ENCODE data around the gene GON4L. TPM values are rescaled to one million over a fixed set of nuclear protein-coding genes. Genes with fewer than 3 reads are reported as not detected.
"Not testable (repeated sequence)": the region's sequence is repeated elsewhere in the genome, so short reads cannot be mapped to it uniquely, and the experiment has no call there.

Gene GON4L
- total RNA-seq, 1 donor from 2014 or later: 89.5 TPM

GRCh38 chr1:155725142-155725541 is 131.9 kb downstream of the GON4L start:
- H3K4me3 Mint-ChIP-seq: no peak overlapping the region
- H3K9me3 Mint-ChIP-seq: no peaks in the 10 kb centered on the region
- no peak overlapping the region for H3K27ac Mint-ChIP-seq
- H3K36me3 Mint-ChIP-seq (ENCODE audit: low read depth): peaks cover 46% of the 10 kb centered on the region
- H3K27me3 Mint-ChIP-seq: no peaks in the 10 kb centered on the region
- no peaks in the 10 kb centered on the region for H3K4me1 Mint-ChIP-seq
- intact Hi-C loops (cut with micrococcal nuclease): no loop called here
- POLR2A ChIA-PET: no interaction called here
- DNase-seq (no peak), ATAC-seq (ENCODE audit: low read depth) (no peak)
- TF ChIP-seq, protein P1, sequence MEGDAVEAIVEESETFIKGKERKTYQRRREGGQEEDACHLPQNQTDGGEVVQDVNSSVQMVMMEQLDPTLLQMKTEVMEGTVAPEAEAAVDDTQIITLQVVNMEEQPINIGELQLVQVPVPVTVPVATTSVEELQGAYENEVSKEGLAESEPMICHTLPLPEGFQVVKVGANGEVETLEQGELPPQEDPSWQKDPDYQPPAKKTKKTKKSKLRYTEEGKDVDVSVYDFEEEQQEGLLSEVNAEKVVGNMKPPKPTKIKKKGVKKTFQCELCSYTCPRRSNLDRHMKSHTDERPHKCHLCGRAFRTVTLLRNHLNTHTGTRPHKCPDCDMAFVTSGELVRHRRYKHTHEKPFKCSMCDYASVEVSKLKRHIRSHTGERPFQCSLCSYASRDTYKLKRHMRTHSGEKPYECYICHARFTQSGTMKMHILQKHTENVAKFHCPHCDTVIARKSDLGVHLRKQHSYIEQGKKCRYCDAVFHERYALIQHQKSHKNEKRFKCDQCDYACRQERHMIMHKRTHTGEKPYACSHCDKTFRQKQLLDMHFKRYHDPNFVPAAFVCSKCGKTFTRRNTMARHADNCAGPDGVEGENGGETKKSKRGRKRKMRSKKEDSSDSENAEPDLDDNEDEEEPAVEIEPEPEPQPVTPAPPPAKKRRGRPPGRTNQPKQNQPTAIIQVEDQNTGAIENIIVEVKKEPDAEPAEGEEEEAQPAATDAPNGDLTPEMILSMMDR (IDR thresholded peaks at IDR 0.05): no peak
- CTCF ChIA-PET: no interaction called here

GRCh38 chr1:155719703-155720102 is 137.3 kb downstream of the GON4L start:
- no peak for ATAC-seq (ENCODE audit: low read depth)
- DNase-seq: no peak
- ChIA-PET CTCF (no interaction called here), POLR2A (interaction anchor here (0.7 kb wide), 1 partner anchor 43 kb away, joined by 3 read pairs; no protein-coding TSS in a partner anchor)
- no peaks in the 10 kb centered on the region for H3K9me3 Mint-ChIP-seq
- H3K4me3 Mint-ChIP-seq: no peak overlapping the region
- peaks cover 37% of the 10 kb centered on the region for H3K36me3 Mint-ChIP-seq (ENCODE audit: low read depth)
- intact Hi-C loops (cut with micrococcal nuclease): no loop called here
- no peaks in the 10 kb centered on the region for H3K27me3 Mint-ChIP-seq
- peaks cover 16% of the 10 kb centered on the region for H3K4me1 Mint-ChIP-seq
- TF ChIP-seq, protein P1 (IDR thresholded peaks at IDR 0.05): no peak
- no peak overlapping the region for H3K27ac Mint-ChIP-seq

- H3K27ac Mint-ChIP-seq; DNase-seq; H3K27me3 Mint-ChIP-seq; H3K9me3 Mint-ChIP-seq; intact Hi-C loops (cut with micrococcal nuclease); H3K4me3 Mint-ChIP-seq; POLR2A ChIA-PET; CTCF ChIA-PET; ATAC-seq (ENCODE audit: low read depth): not testable (repeated sequence)
- Mint-ChIP-seq H3K36me3 (ENCODE audit: low read depth) (peaks cover 37% of the 10 kb centered on the region), H3K4me1 (peaks cover 16% of the 10 kb centered on the region)
These were observed 138.4 kb downstream of the GON4L start for GRCh38 chr1:155718524-155719115.

DNA sequence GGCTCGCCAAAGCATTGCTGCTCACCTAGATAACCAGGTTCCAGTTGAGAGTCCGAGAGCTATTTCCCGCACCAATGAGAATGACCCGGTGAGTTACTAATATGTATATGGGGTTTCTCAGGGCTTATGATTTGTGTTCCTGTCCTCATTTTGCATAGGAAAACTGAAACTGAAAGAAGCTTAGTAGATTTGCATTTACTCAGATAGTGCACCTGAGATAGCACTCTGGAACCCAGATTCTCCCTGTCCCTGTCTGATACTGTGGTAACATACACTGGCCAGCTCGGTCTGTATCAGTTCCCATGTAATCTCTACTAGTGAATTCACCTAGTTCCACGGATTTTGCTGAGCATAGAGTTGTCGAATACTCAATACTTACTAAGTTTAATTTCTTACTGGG is 140.0 kb downstream of the GON4L start:
- H3K4me1 Mint-ChIP-seq: peaks cover 16% of the 10 kb centered on the region
- TF ChIP-seq, protein P1 (IDR thresholded peaks at IDR 0.05): no peak
- DNase-seq (no peak), ATAC-seq (ENCODE audit: low read depth) (peak; percentile 75)
- no peaks in the 10 kb centered on the region for H3K27me3 Mint-ChIP-seq
- ChIA-PET POLR2A (interaction anchor here (0.8 kb wide), 1 partner anchor 12 kb away, joined by 9 read pairs; no protein-coding TSS in a partner anchor), CTCF (interaction anchor here (1.1 kb wide), 1 partner anchor 12 kb away, joined by 3 read pairs; no protein-coding TSS in a partner anchor)
- H3K36me3 Mint-ChIP-seq (ENCODE audit: low read depth): peaks cover 41% of the 10 kb centered on the region
- intact Hi-C loops (cut with micrococcal nuclease): no loop called here
- no peaks in the 10 kb centered on the region for H3K9me3 Mint-ChIP-seq
- peak overlapping the region; percentile 70 for H3K4me3 Mint-ChIP-seq
- H3K27ac Mint-ChIP-seq: peak overlapping the region; percentile 76

GRCh38 chr1:155715777-155716176 is 141.2 kb downstream of the GON4L start:
- DNase-seq: no peak
- TF ChIP-seq, protein P1 (IDR thresholded peaks at IDR 0.05): no peak
- H3K36me3 Mint-ChIP-seq (ENCODE audit: low read depth): peaks cover 39% of the 10 kb centered on the region
- intact Hi-C loops (cut with micrococcal nuclease): no loop called here
- H3K4me3 Mint-ChIP-seq: no peak overlapping the region
- H3K27me3 Mint-ChIP-seq: no peaks in the 10 kb centered on the region
- H3K4me1 Mint-ChIP-seq: peaks cover 16% of the 10 kb centered on the region
- no peak overlapping the region for H3K27ac Mint-ChIP-seq
- no peak for ATAC-seq (ENCODE audit: low read depth)
- no peaks in the 10 kb centered on the region for H3K9me3 Mint-ChIP-seq
- ChIA-PET CTCF (no interaction called here), POLR2A (interaction anchor here (0.5 kb wide), 1 partner anchor 442 kb away, joined by 4 read pairs; the partner anchor contains the start of gene CLK2)

DNA sequence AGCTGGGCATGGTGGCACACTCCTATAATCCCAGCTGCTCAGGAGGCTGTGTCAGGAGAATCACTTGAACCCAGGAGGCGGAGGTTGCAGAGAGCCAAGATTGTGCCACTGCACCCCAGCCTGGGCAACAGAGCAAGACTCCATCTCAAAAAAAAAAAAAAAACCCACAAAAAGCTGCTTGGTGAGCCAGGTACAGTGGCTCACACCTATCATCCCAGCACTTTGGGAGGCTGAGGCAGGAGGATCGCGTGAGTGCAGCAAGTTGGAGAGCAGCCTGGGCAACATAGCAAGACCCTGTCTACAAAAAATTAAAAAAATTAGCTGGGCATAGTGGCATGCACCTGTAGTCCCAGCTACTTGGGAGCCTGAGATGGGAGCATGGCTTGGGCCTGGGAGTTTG is 142.0 kb downstream of the GON4L start:
- DNase-seq; ATAC-seq (ENCODE audit: low read depth); H3K27me3 Mint-ChIP-seq; intact Hi-C loops (cut with micrococcal nuclease); H3K9me3 Mint-ChIP-seq; POLR2A ChIA-PET; H3K4me3 Mint-ChIP-seq; H3K27ac Mint-ChIP-seq; CTCF ChIA-PET: not testable (repeated sequence)
- H3K36me3 Mint-ChIP-seq (ENCODE audit: low read depth): peaks cover 39% of the 10 kb centered on the region
- peaks cover 16% of the 10 kb centered on the region for H3K4me1 Mint-ChIP-seq

Measured in activated B cell treated with CpG ODN at 0.5 μM for 24 hours (primary cell).